K562 (cell line): ENCODE data around the gene TAF12. TPM values are rescaled to one million over a fixed set of nuclear protein-coding genes. Genes with fewer than 3 reads are reported as not detected.
A peak's percentile ranks its signal among the peaks of the same experiment; 100 is the strongest.

Experiments used
- ATAC-seq: fragments of 200-7000 bp; cut with Tn5 transposase; 3 replicates; pipeline ENCODE4 v1.9.1; 2020; ENCODE audit warnings: moderate library complexity
- BruUV-seq: library from RNA; stranded (reverse); fragments of 400-500 nt; replicated peaks from 2 replicates; lab custom pipeline; 2021; lab: Mats Ljungman, UMichigan
- CTCF ChIA-PET: fragments of 300-600 bp; formaldehyde crosslinking; extraction: SDS; loops from one replicate; lab custom pipeline; 2021; ENCODE audit warnings: low intra/inter-chr PET ratio; lab: Yijun Ruan, JAX
- POLR2A ChIA-PET: fragments of 300-600, 350-650 bp; sonication (Branson Sonifier 250); formaldehyde crosslinking; extraction: SDS; loops from one replicate; lab custom pipeline; 2021; ENCODE audit warnings: antibody characterized with exemption, inconsistent platforms; lab: Yijun Ruan, JAX
- DNase-seq, 4 experiments: peaks; one replicate each; pipeline versions ENCODE4 v3.0.0 to v3.0.0-alpha.2; 2011 to 2018; ENCODE audit warnings: low spot score in 3 of 4, mixed read lengths in 3 of 4; ENCODE audit errors: extremely low read depth in 1 of 4
- FAIRE-seq: peaks from 2 replicates; lab custom pipeline; 2011; peaks lifted over from hg19 to GRCh38; lab: Jason Lieb, UNC
- H2AFZ ChIP-seq: 2 replicates; pipeline ENCODE4 v1.6.0; 2011; ENCODE audit warnings: low read depth, low read length, control low read depth, inconsistent platforms
- H3K27ac ChIP-seq: fragments of 200-600 bp; 3 replicates; pipeline ENCODE4 v1.8.0; 2011; ENCODE audit warnings: low read depth, mild to moderate bottlenecking, control low read depth, inconsistent platforms, low read length, moderate library complexity, mixed read lengths; ENCODE audit errors: extremely low read depth
- H3K27me3 ChIP-seq, 2 experiments: fragments of 300-600 bp in 1 of 2; 2 replicates in 1 of 2; 3 replicates in 1 of 2; pipeline versions ENCODE4 v1.6.0 to v1.8.0; 2011; ENCODE audit warnings: inconsistent platforms in 2 of 2, low read length in 2 of 2, mild to moderate bottlenecking in 1 of 2, mixed read lengths in 1 of 2, moderate library complexity in 1 of 2; ENCODE audit not compliant: control insufficient read depth in 2 of 2, insufficient read depth in 2 of 2
- H3K36me3 ChIP-seq: fragments of 300-600 bp; 3 replicates; pipeline ENCODE4 v1.8.0; 2011; ENCODE audit warnings: mild to moderate bottlenecking, low read length, inconsistent platforms; ENCODE audit not compliant: control insufficient read depth, insufficient read depth
- H3K4me1 ChIP-seq, 2 experiments: fragments of 200-600 bp in 1 of 2; replicated peaks in 1 of 2; 2 replicates in 1 of 2; 3 replicates in 1 of 2; pipeline versions ENCODE4 v1.5.1 to v1.8.0; 2011; ENCODE audit warnings: inconsistent platforms in 2 of 2, low read length in 2 of 2, mild to moderate bottlenecking in 1 of 2, mixed read lengths in 1 of 2, moderate library complexity in 1 of 2; ENCODE audit not compliant: control insufficient read depth in 2 of 2, insufficient read depth in 2 of 2
- H3K4me2 ChIP-seq: 2 replicates; pipeline ENCODE4 v1.6.1; 2011; ENCODE audit warnings: low read length, control low read depth, inconsistent platforms, mixed read lengths; ENCODE audit not compliant: insufficient read depth
- H3K4me3 ChIP-seq: fragments of 200-600 bp; sonication (generic), shearing (Covaris generic); 2 replicates; pipeline ENCODE4 v1.5.1; 2016; ENCODE audit warnings: control low read depth, inconsistent platforms
- H3K79me2 ChIP-seq: fragments of 200-600 bp; 3 replicates; pipeline ENCODE4 v1.8.0; 2011; ENCODE audit warnings: low read length, inconsistent platforms; ENCODE audit not compliant: control insufficient read depth, insufficient read depth
- H3K9ac ChIP-seq, 2 experiments: 2 replicates each; pipeline versions ENCODE4 v1.6.0 to v1.6.1; 2011; ENCODE audit warnings: low read depth in 2 of 2, low read length in 2 of 2, control low read depth in 1 of 2, inconsistent platforms in 1 of 2, mild to moderate bottlenecking in 1 of 2, mixed read lengths in 1 of 2; ENCODE audit not compliant: insufficient read depth in 1 of 2
- H3K9me1 ChIP-seq: one replicate; pipeline ENCODE4 v1.6.0; 2011; ENCODE audit warnings: inconsistent platforms, mild to moderate bottlenecking, low read length, moderate library complexity; ENCODE audit not compliant: control insufficient read depth, insufficient read depth
- H3K9me3 ChIP-seq: replicated peaks from 2 replicates; pipeline ENCODE4 v1.5.1; 2011; ENCODE audit warnings: low read depth, low read length, inconsistent platforms; ENCODE audit not compliant: control insufficient read depth, insufficient read depth
- H4K20me1 ChIP-seq: replicated peaks from 2 replicates; pipeline ENCODE4 v1.6.1; 2011; ENCODE audit warnings: low read length, inconsistent platforms, mixed read lengths; ENCODE audit not compliant: control insufficient read depth, insufficient read depth
- ARID2 ChIP-seq: fragments of 450-650 bp; IDR thresholded peaks from 2 replicates; pipeline ENCODE4 v1.6.1; 2017; ENCODE audit warnings: antibody characterized with exemption, mild to moderate bottlenecking
- KLF16 ChIP-seq: IDR thresholded peaks from 2 replicates; pipeline ENCODE4 v1.6.1; 2016; ENCODE audit warnings: antibody characterized with exemption
- NFIC ChIP-seq: fragments of 450-650 bp; IDR thresholded peaks from 2 replicates; pipeline ENCODE4 v1.6.1; 2017; ENCODE audit warnings: mild to moderate bottlenecking, inconsistent platforms
- NKRF ChIP-seq: fragments of 450-650 bp; IDR thresholded peaks from 2 replicates; pipeline ENCODE4 v1.6.1; 2016; ENCODE audit warnings: borderline replicate concordance
- PATZ1 ChIP-seq: fragments of 250-450 bp; sonication (Bioruptor Pico); IDR thresholded peaks from 2 replicates; pipeline ENCODE4 v1.5.0; 2020; ENCODE audit warnings: mild to moderate bottlenecking, borderline replicate concordance
- SMAD3 ChIP-seq: fragments of 450-650 bp; formaldehyde crosslinking; conservative IDR thresholded peaks from 2 replicates; pipeline ENCODE4 v1.4.0; 2020; ENCODE audit warnings: mild to moderate bottlenecking
- WGBS: fragments of 100-300 bp; shearing (Covaris generic); methylation state at CpG from one replicate; pipeline ENCODE4 v1.1.6; 2016; ENCODE audit warnings: low coverage, mixed read lengths; ENCODE audit not compliant: insufficient coverage; ENCODE audit errors: missing lambda C conversion rate; 5-methylcytosine and 5-hydroxymethylcytosine counted together
- in situ Hi-C: fragments of 300-500 bp; cut with MboI; formaldehyde crosslinking; loops from 4 replicates; pipeline ENCODE4 v1.15.0; 2018; ENCODE audit warnings: inconsistent platforms, mixed read lengths
- intact Hi-C: fragments of 100-400 bp; cut with micrococcal nuclease; formaldehyde crosslinking; loops from 2 replicates; pipeline ENCODE4 v1.14.2; 2022
- polyA plus RNA-seq, 8 experiments: library from polyadenylated mRNA; depleted of rRNA in 4 of 8; stranded (reverse) in 5 of 8; unstranded in 3 of 8; fragments of >200 nt; fragmentation: Nextera tagmentation in 2 of 8; fragmentation: Illumina TruSeq in 1 of 8; extraction: Ambion mirVana in 2 of 8; extraction: Trizol in 1 of 8; gene quantifications; 2 replicates each; pipeline versions ENCODE4 v1.2.1 to v1.2.3, GENCODE V29; 2011 to 2014; ENCODE audit warnings: inconsistent platforms in 1 of 8, missing spikeins in 1 of 8
- total RNA-seq, 7 experiments: library from RNA; depleted of rRNA in 6 of 7; stranded (reverse); fragments of >200 nt in 6 of 7; fragmentation: Illumina TruSeq in 2 of 7; extraction: Trizol in 2 of 7; gene quantifications; 2 replicates each; pipeline versions ENCODE4 v1.2.1 to v1.2.3, GENCODE V29; 2011 to 2021; ENCODE audit warnings: low replicate concordance in 1 of 7

TAF12 gene
- total and polyA plus RNA-seq, 9 of the 15 experiments (the other 6 are each of a cell fraction or from before 2014, with no cell fraction given): 31.6 to 89.0 (median 50.5) TPM

- DNase-seq (peak; percentile 67 to 86 (median 73)), ATAC-seq (peak; percentile 91), FAIRE-seq (peak; percentile 91)
- H3K9me1 ChIP-seq: no peaks in the 10 kb centered on the region
- POLR2A ChIA-PET: interaction anchor here (0.6 to 7.3 kb wide), 24 partner anchors 9 to 372 kb away, joined by 3 to 81 read pairs (median 4); partner anchors contain the start of genes RCC1, RNU11 and TAF12
- intact Hi-C loops: loop anchor here (1.0 to 5.0 kb wide), 6 partner anchors 50 to 510 kb away; partner anchors contain the start of gene TRNAU1AP
- no peaks in the 10 kb centered on the region for H3K9me3 ChIP-seq
- in situ Hi-C loops: loop anchor here (5.0 kb wide), 2 partner anchors 85 to 195 kb away; no protein-coding TSS in a partner anchor
- no peak overlapping the region for H3K4me2 ChIP-seq
- no peaks in the 10 kb centered on the region for H3K4me1 ChIP-seq
- no peaks in the 10 kb centered on the region for H3K79me2 ChIP-seq
- no peak overlapping the region for H3K9ac ChIP-seq
- no peaks in the 10 kb centered on the region for H3K27me3 ChIP-seq
- 50% methylated on average over 15 of the region's 15 CpGs for WGBS
- no peak overlapping the region for H3K4me3 ChIP-seq
- CTCF ChIA-PET: interaction anchor here (0.7 to 3.5 kb wide), 11 partner anchors 24 to 894 kb away, joined by 3 to 56 read pairs (median 4); no protein-coding TSS in a partner anchor
- TSS peak; percentile 20 for BruUV-seq
- peaks cover 52% of the 10 kb centered on the region; the same call in 2 of the 3 replicates for H3K36me3 ChIP-seq
- H2AFZ ChIP-seq: no peak overlapping the region
- H3K27ac ChIP-seq: no peak overlapping the region
- no peaks in the 10 kb centered on the region for H4K20me1 ChIP-seq
- TF ChIP-seq NKRF (no peak), SMAD3 (CRISPR knock-in tag) (no peak), PATZ1 (CRISPR knock-in tag) (no peak), ARID2 (peak; percentile 84; the same call in 1 of the 2 replicates), KLF16 (peak; percentile 46; the same call in 1 of the 2 replicates), NFIC (peak; percentile 72)
Observed at GRCh38 chr1:28602536-28603439, 40.1 kb downstream of the TAF12 start.
